NCI-H226 (cell line): ENCODE measurements around the gene BEX3.
"Not testable (repeated sequence)": the region's sequence is repeated elsewhere in the genome, so short reads cannot be mapped to it uniquely, and the experiment has no call there.

Experiments
- DNase-seq: peaks from one replicate; pipeline ENCODE4 v3.0.0-alpha.2; 2015

Gene BEX3

DNA sequence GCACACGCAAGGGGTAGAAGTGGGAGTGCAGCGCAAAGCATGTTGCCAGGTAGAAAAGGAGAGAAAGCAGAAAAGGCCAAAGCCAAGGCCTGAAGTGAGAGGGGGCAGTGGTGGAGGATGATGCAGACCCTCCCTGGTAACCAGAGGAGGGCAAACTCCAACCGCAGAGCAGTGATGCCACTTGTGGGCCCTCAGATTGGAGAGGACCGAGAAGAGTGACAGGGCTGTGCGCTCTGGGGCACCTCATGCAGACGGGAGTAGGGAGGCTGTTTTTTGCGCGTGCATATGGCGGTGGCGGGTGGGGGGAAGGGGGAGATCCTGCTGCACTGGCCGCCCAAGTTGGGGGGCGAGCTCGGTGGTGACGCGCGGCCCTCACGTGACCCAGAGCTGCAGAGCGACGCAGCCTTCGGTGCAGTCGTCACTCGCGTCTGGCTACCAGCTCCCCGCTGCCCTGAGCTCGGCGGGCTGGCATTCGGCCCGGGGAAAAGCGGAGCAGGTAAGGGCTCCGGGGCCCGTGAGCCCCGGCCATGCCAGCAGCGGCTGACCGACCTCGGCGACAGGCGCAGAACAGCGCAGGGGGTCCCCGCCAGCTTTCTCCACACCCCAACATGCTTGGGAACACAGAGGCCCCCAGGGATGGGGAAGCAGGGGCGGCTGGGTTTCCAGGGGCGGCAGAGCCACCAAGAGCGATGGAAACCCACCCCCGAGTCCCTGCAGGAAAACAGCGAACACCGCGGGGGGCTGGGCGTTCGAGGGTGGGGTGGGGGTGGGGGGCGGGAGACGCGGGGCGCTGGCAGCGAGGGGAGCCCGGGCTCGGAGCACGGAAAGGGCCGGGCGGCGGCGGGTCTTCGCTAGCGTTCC lies at the start of gene BEX3:
BEX3 (plus strand) TSS at position 421 of the 861 bp plus-strand sequence. CDS start 984 bp downstream, outside the sequence.
- DNase-seq = no peak

DNA sequence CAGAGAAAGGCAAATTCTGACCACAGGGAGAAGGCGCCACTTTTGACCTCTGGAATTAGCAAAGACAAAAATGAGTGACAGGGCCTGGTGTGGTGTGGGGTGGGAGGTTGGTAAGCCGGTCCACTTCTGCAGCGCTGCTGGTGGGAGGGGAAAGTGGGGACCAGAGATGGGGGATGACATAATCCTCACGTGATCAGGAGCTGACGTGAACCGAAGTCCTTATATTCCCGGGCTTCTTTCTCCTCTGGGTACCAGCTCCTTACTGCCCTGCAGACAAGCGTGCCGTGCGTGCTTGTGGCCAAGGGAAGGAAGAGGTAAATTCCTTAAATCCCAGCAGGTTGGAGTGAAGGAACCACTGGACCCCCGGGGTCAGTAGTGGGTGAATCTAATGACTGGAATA lies 46.3 kb upstream of the BEX3 start, which contains the start of gene TCEAL7:
TCEAL7 (plus strand) TSS at position 249 of the 400 bp plus-strand sequence. CDS start 1,165 bp downstream, outside the sequence.
- DNase-seq = no peak

DNA sequence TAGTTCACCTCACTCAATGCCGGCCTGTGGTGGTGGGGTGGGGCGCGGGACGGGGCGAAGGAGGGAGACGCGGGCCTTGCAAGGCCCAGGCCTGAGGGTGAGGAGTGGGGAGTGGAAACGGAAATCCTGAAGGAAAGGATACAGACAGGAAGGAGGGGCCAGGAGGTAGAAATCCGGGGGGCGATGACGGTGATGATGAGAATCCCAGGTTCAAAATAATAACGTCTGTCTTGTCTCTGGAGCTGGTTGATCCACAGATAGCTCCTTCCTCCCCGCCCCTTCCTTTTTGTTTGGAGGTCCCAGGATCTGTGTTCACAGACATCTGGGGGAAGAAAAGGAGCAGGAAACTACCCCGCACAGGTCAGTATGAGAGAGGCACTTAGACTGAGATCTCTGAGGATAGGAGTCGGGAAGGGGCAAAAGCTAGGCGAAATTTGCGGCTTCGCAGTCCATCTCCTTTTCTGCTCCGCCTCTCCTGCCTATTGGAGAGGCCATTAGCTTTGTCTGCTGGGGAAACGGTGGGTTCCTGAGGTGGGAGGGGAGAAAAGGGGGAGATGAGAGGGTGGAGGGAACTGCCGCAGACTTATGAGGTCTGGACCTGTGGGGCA lies 45.6 kb upstream of the BEX3 start:
- no peak for DNase-seq

GRCh38 chrX:103338663-103339062 lies 37.7 kb upstream of the BEX3 start:
- no peak for DNase-seq

- DNase-seq = no peak
Observed at GRCh38 chrX:103343105-103343504, 33.2 kb upstream of the BEX3 start.

GRCh38 chrX:103344606-103345005 lies 31.7 kb upstream of the BEX3 start:
- no peak for DNase-seq

DNA sequence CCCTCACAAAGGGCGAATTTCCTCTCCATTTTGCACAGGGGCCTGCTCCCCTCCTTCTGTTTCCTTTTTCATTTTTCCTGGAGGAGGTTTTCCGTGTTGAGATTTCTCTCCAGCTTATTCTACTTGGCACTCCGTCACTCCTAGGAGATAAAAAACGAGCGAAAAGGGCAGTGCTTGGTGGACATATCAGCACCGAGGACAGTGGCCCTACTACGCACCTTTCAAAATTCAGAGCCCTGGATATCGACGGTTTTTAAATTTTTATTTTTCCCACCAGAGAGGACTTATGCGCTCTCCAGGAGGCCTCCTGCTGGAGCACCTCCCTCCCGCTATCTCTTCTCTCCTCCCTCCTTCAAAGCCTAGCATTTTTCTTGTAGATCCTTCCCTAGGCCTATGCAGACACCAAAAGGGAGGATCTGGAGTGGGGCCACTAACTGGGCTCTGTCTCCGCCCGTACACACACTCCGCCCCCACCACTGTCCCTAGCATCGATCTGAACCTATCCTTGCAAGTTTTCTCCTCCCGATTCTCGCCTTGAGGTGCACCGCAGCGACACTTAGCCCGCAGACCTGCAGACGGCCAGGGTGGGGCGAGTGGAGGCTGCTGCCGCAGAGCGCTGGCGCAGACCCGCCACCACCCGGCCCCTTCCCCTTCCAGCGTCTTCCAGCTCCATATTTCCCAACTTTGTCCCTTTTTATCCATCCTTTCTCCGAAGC lies 28.5 kb upstream of the BEX3 start:
- no peak for DNase-seq

GRCh38 chrX:103356130-103356798 lies 20.1 kb upstream of the BEX3 start, which contains the start of gene TCEAL9:
TCEAL9 (plus strand) TSS chrX:103356506; CDS start chrX:103357685, 1,179 bp downstream.
- DNase-seq = peak; percentile 49

DNA sequence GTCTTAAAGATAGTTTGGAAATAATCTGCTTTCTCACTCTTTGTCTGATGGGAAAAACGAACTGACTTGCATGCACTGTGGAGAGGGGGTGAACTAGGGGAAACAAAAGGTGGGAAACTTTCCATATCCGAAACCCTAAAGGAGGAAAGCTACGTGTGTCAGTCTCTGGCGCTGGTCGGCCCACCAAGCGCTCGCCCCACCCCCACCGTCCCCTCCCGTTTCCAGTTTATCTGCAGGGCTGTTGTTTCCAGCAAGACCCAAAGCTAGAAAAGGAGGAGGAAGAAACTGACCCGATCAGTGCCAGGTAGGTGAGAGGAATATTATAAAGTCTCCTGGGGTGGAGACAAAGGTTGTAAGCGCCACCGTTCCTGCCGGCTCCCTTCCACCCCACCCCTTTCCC lies 19.5 kb upstream of the BEX3 start:
- DNase-seq = no peak

- no peak for DNase-seq
Observed at GRCh38 chrX:103357871-103358270, 18.5 kb upstream of the BEX3 start.

- DNase-seq = not testable (repeated sequence)
Observed at GRCh38 chrX:103359605-103360004, 16.7 kb upstream of the BEX3 start.

DNA sequence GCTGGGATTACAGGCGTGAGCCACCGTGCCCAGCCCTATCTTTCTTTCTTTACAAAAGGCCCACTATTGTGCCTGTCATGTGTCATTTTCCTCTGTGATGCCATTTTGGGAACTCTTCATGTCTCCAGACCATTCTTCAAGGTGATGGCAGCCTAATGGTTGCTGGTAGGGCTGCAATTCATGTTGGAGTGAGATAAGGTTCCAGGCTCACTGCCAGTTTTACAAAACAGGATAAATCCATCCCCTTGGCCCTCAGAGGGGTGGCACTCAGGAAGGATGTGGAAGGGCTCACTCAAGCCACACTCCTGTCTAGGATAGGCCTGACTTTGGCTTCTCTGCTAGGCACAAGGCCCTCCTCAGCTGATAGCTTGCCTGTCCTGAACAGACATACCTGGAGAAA lies 16.2 kb upstream of the BEX3 start:
- DNase-seq = peak; percentile 24

- no peak for DNase-seq
Observed at GRCh38 chrX:103360916-103361315, 15.4 kb upstream of the BEX3 start.

DNA sequence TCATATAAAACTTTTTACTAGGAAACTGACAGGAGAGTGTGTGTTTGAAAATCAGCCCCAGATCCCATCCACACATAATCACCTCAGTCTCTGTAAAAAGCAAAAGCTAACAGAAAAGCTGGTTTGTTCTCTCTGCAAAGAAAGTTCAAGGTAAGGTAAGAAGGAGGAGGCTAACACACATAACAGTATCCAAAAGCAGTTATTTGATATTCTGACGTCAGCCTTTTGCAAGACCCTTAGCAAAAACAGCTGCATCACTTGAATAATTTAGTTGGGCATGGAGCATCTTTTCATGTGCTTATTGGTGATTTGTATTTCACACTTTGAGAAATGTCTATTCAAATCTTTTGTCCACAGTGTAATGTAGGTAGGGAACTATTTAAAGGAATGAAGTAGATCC lies 14.5 kb upstream of the BEX3 start:
- DNase-seq = no peak

GRCh38 chrX:103362474-103362873 lies 13.9 kb upstream of the BEX3 start:
- DNase-seq = peak; percentile 27

- no peak for DNase-seq
Observed at GRCh38 chrX:103363046-103363445, 13.3 kb upstream of the BEX3 start.

DNA sequence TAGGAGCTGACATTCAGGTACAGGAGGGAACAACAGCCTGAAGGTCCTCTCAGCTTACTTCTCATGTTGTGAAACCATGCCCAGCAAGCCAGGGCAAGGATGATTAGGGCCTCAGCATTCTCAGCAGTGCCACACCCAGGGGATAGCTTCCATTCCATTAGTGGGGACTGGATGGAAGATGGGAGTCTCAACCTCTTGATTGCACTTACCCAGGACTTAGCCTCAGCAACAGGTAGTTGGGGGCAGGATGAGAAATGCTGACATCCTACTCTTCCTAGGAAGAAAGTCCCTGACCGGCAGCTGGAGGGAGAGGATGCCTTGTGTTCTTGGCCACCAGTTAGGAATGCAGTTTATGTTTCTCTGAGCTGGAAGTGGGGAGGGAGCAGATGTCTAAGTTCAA lies 8.8 kb upstream of the BEX3 start:
- peak; percentile 6 for DNase-seq

DNA sequence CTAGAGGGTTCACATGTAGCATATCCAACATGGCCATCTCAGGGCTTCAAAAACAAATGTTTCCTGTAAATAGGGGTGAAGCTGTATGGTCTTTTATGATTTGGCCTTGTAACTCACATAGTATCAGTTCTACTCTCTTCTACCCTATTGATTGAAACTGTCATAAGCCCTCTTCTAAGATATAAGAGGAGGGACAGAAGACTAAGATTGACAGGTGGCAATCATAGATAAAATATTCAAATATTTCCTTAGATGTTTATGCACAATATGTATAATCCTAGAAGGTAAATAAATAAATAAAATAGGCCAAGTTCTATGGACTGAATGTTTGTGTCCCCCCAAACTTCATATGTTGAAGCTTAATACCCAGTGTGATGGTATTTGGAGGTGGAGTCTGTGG lies 6.9 kb upstream of the BEX3 start:
- no peak for DNase-seq

DNA sequence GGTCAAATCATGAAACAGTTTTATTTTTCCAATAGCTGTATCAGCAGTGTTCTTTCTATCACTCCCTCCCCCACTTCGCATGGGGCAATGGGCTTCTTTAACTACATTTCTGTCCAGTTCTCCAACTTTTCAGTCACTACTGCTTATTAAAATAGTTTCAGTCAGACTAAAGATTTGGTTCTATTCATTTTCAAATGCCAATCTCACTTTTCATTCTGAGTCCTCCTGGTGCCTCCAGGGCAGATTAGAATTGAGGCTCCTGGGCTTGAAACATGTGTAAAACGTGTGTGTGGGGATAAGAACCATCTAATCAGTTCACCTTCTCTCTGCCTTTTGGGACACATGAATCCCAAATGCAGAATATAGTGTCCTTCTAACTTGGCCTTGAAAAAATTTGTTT lies 3.5 kb upstream of the BEX3 start:
- no peak for DNase-seq

DNA sequence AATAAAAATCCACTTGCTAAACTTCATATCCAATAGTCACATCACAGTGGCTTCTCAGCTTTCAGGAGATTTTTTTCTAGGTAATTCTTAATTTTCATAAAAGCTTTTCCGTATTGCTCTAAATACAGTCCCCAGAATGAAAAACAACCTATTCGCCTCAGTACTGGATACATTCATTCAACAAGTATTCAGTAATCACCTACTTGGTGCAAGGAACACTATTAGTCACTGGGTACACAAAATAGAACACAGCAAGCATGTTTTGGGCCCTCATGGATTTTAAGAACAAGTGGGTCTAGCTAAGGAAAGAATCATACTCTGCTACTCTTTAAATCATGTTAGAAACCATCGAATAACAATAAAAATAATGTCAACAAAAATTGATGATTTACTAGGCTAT lies 2.8 kb upstream of the BEX3 start:
- DNase-seq = no peak

DNA sequence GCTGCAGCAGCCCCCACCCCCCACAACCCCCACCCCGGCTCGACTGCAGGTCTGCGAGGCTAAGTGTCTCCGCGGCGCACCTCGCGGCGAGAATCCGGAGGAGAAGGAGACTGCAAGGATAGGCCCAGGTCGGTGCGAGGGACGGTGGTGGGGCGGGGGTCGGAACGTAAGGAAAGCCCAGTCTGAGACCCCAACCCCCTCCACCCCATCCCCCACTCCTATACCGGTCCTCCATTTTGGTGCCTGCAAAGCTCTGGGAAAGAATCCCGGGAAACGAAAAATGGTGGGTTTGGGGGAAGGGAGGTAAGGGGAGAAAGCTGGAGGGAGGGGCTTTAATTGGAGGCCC lies 614 bp downstream of the BEX3 start:
- DNase-seq = peak; percentile 39

- DNase-seq = no peak
Observed at GRCh38 chrX:103378990-103379389, 2.7 kb downstream of the BEX3 start.

- DNase-seq = no peak
Observed at GRCh38 chrX:103382877-103383276, 6.5 kb downstream of the BEX3 start.
